PC-3 (cell line): ENCODE results near the gene TEX19. TPM values are rescaled to one million over a fixed set of nuclear protein-coding genes. Genes with fewer than 3 reads are reported as not detected.

Experiments
- ATAC-seq: fragments of 200-7000 bp; cut with Tn5 transposase; 2 replicates; pipeline ENCODE4 v1.9.1; 2020; ENCODE audit warnings: mild to moderate bottlenecking, moderate library complexity
- BruUV-seq: library from RNA; stranded (reverse); fragments of 400-500 nt; replicated peaks from 2 replicates; lab custom pipeline; 2021; lab: Mats Ljungman, UMichigan
- CTCF ChIA-PET: fragments of 300-600 bp; sonication (Branson Sonifier 250); formaldehyde crosslinking; loops from one replicate; lab custom pipeline; 2022; ENCODE audit warnings: antibody characterized with exemption; lab: Charles Lee
- POLR2A ChIA-PET: fragments of 300-600 bp; sonication (Branson Sonifier 250); formaldehyde crosslinking; loops from one replicate; lab custom pipeline; 2022; ENCODE audit warnings: antibody characterized with exemption; ENCODE audit not compliant: unreplicated experiment; lab: Charles Lee
- DNase-seq: peaks from one replicate; pipeline ENCODE4 v3.0.0-alpha.2; 2015
- H2AFZ ChIP-seq: fragments of 300-600 bp; sonication (generic); 2 replicates; pipeline ENCODE4 v1.6.0; 2016; ENCODE audit warnings: antibody characterized with exemption, low read length
- H3F3A ChIP-seq: fragments of 300-600 bp; sonication (generic); one replicate; pipeline ENCODE4 v1.6.0; 2017; ENCODE audit warnings: antibody characterized with exemption, low read length, control low read depth, mild to moderate bottlenecking; ENCODE audit not compliant: unreplicated experiment
- H3K27ac ChIP-seq: fragments of 300-600 bp; sonication (generic); 2 replicates; pipeline ENCODE4 v1.5.1; 2016; ENCODE audit warnings: mild to moderate bottlenecking, low read length
- H3K27me3 ChIP-seq: fragments of 300-600 bp; sonication (generic); 2 replicates; pipeline ENCODE4 v1.6.1; 2016; ENCODE audit warnings: low read length, mixed read lengths
- H3K36me3 ChIP-seq: fragments of 300-600 bp; sonication (generic); 2 replicates; pipeline ENCODE4 v1.6.1; 2016; ENCODE audit warnings: low read depth, mixed run types, low read length, mixed read lengths
- H3K4me1 ChIP-seq: fragments of 300-600 bp; sonication (generic); 2 replicates; pipeline ENCODE4 v1.5.1; 2016; ENCODE audit warnings: low read length; ENCODE audit not compliant: insufficient read depth
- H3K4me2 ChIP-seq: fragments of 300-600 bp; sonication (generic); 2 replicates; pipeline ENCODE4 v1.6.0; 2016; ENCODE audit warnings: low read length
- H3K4me3 ChIP-seq: fragments of 300-600 bp; sonication (generic); 2 replicates; pipeline ENCODE4 v1.5.1; 2016; ENCODE audit warnings: mild to moderate bottlenecking, low read length, mixed read lengths
- H3K79me2 ChIP-seq: fragments of 300-600 bp; sonication (generic); 2 replicates; pipeline ENCODE4 v1.6.1; 2017; ENCODE audit warnings: low read length, mixed read lengths
- H3K9ac ChIP-seq: fragments of 300-600 bp; sonication (generic); 2 replicates; pipeline ENCODE4 v1.6.0; 2016; ENCODE audit warnings: mild to moderate bottlenecking, low read length
- H3K9me2 ChIP-seq: fragments of 300-600 bp; sonication (generic); replicated peaks from 2 replicates; pipeline ENCODE4 v1.6.1; 2016; ENCODE audit warnings: mixed run types, low read length, mixed read lengths
- H3K9me3 ChIP-seq: fragments of 300-600 bp; sonication (generic); 2 replicates; pipeline ENCODE4 v1.6.1; 2016; ENCODE audit warnings: low read length, mixed read lengths
- H4K20me1 ChIP-seq: fragments of 300-600 bp; sonication (generic); 2 replicates; pipeline ENCODE4 v1.6.1; 2016; ENCODE audit warnings: low read length, mixed read lengths
- CTCF ChIP-seq: fragments of 300-600 bp; sonication (generic); conservative IDR thresholded peaks from 2 replicates; pipeline ENCODE4 v1.5.1; 2017; ENCODE audit warnings: antibody characterized with exemption, low read depth, mild to moderate bottlenecking, low read length
- EZH2 ChIP-seq: fragments of 300-600 bp; sonication (generic); IDR thresholded peaks from one replicate; pipeline ENCODE4 v1.6.1; 2017; ENCODE audit warnings: antibody characterized with exemption, mild to moderate bottlenecking, low read length; ENCODE audit not compliant: unreplicated experiment
- EZH2phosphoT487 ChIP-seq: fragments of 300-600 bp; sonication (generic); IDR thresholded peaks from 2 replicates; pipeline ENCODE4 v1.6.1; 2018; ENCODE audit warnings: mild to moderate bottlenecking, antibody characterized with exemption, low read length, borderline replicate concordance
- intact Hi-C: fragments of 100-400 bp; cut with micrococcal nuclease; formaldehyde crosslinking; loops from 2 replicates; pipeline ENCODE4 v1.9.0; 2023
- total RNA-seq: library from RNA; depleted of rRNA; stranded (reverse); fragments of >200 nt; gene quantifications from 2 replicates; pipeline ENCODE4 v1.2.3, GENCODE V29; 2014

Gene TEX19
- total RNA-seq, 1 experiment from 2014 or later, result 1.2 TPM

DNA sequence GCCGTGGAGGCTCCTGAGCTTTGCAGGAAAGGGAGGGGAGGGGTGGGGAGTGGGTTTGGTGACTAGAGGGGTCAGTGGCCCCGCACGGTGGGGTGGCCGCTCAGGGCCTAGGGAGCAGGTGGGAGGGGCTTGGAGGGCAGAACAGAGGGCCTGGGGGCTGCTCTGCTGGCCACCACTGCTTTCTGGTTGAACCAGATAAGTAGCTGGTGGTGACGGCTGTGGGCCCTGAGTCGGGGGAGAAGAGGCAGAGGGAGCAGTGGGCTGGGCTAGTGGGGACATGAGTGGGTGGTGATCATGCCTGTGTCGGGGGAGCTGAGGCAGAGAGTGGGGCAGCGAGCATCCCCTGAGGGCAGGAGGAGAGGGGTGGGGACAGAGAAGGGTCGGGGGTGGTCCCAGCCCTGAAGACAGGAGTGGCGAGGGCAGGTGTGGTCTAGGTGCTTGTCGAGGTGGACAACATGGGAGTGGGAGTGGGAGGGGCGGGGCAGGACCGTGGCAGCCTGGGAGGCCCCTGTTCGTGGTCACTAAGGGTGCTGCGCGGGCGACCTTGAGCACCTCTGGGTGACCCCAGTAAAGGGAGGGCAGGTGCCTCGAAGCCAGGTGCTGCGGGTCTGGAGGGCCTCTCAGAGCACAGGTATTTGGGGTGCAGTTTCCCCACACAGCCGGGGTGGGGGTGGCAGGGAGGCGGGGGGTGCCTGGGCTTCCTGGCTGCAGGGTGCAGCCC is 35.4 kb upstream of the TEX19 start:
- Histone ChIP-seq H3K79me2 (no peaks in the 10 kb centered on the region), H3K36me3 (no peaks in the 10 kb centered on the region), H3K4me3 (no peak overlapping the region), H3K9me3 (no peaks in the 10 kb centered on the region), H3K4me2 (no peak overlapping the region), H3K9ac (no peak overlapping the region), H3K27me3 (no peaks in the 10 kb centered on the region), H3K9me2 (no peaks in the 10 kb centered on the region), H3K4me1 (no peaks in the 10 kb centered on the region), H4K20me1 (no peaks in the 10 kb centered on the region), H3K27ac (no peak overlapping the region), H2AFZ (no peak overlapping the region), H3F3A (peaks cover 3% of the 10 kb centered on the region)
- ATAC-seq (no peak), DNase-seq (no peak)
- CTCF ChIA-PET, result no interaction called here
- TF ChIP-seq CTCF, result no peak
- TF ChIP-seq EZH2phosphoT487, result no peak
- no peak for TF ChIP-seq EZH2
- intact Hi-C loops, result no loop called here
- no TSS peak for BruUV-seq
- POLR2A ChIA-PET, result no interaction called here

- no peaks in the 10 kb centered on the region for H3K27me3 ChIP-seq
- peaks cover 3% of the 10 kb centered on the region for H3F3A ChIP-seq
- POLR2A ChIA-PET, result no interaction called here
- no peak overlapping the region for H2AFZ ChIP-seq
- no peak overlapping the region for H3K4me2 ChIP-seq
- H3K9me2 ChIP-seq, result no peaks in the 10 kb centered on the region
- DNase-seq, result no peak
- no peak overlapping the region for H3K27ac ChIP-seq
- no peaks in the 10 kb centered on the region for H3K4me1 ChIP-seq
- H3K4me3 ChIP-seq, result no peak overlapping the region
- no peaks in the 10 kb centered on the region for H3K36me3 ChIP-seq
- CTCF ChIA-PET, result no interaction called here
- no TSS peak for BruUV-seq
- no peak for ATAC-seq
- H4K20me1 ChIP-seq, result no peaks in the 10 kb centered on the region
- no peak for TF ChIP-seq EZH2
- TF ChIP-seq EZH2phosphoT487, result no peak
- TF ChIP-seq CTCF, result no peak
- H3K9ac ChIP-seq, result no peak overlapping the region
- H3K79me2 ChIP-seq, result no peaks in the 10 kb centered on the region
- no peaks in the 10 kb centered on the region for H3K9me3 ChIP-seq
- intact Hi-C loops, result no loop called here
These were observed 34.3 kb upstream of the TEX19 start for GRCh38 chr17:82324566-82325285.
